B cell (primary cell): ENCODE measurements around the gene CFAP54. TPM values are rescaled to one million over a fixed set of nuclear protein-coding genes. Genes with fewer than 3 reads are reported as not detected.

Experiments used
- ATAC-seq: fragments of 200-7000 bp; cut with Tn5 transposase; one replicate; pipeline ENCODE4 v1.10.0; 2021; ENCODE audit warnings: low read depth, mild to moderate bottlenecking, moderate number of reproducible peaks, moderate library complexity
- CTCF ChIA-PET: fragments of 350-600 bp; sonication (Branson Sonifier 250); formaldehyde crosslinking; loops from one replicate; lab custom pipeline; 2021; ENCODE audit warnings: antibody characterized with exemption, inconsistent platforms; lab: Charles Lee
- POLR2A ChIA-PET: fragments of 350-600 bp; sonication (Branson Sonifier 250); formaldehyde crosslinking; loops from one replicate; lab custom pipeline; 2021; ENCODE audit warnings: antibody characterized with exemption; lab: Charles Lee
- DNase-seq: peaks from one replicate; pipeline ENCODE4 v3.0.0; 2013
- H2AFZ ChIP-seq: 2 replicates; pipeline ENCODE4 v1.6.1; 2012; ENCODE audit warnings: mild to moderate bottlenecking, low read depth, low read length; ENCODE audit not compliant: insufficient read depth, poor library complexity, severe bottlenecking
- H3K27ac ChIP-seq, 2 donors: 1 replicate in 1 of 2; 2 replicates in 1 of 2; pipeline ENCODE4 v1.5.1; 2012 to 2013; ENCODE audit warnings: low read length in 2 of 2, mild to moderate bottlenecking in 2 of 2, moderate library complexity in 1 of 2
- H3K27me3 ChIP-seq, 4 experiments: fragments of 200-600 bp in 1 of 4; sonication (generic) in 1 of 4; replicated peaks in 1 of 4; 1 replicate in 2 of 4; 2 replicates in 2 of 4; pipeline versions ENCODE4 v1.6.1 to v1.7.0; 2013 to 2016; ENCODE audit warnings: low read length in 3 of 4, mild to moderate bottlenecking in 2 of 4, mixed read lengths in 1 of 4, moderate library complexity in 1 of 4; ENCODE audit not compliant: insufficient read depth in 4 of 4, control insufficient read depth in 3 of 4; ENCODE audit errors: control extremely low read depth in 1 of 4
- H3K36me3 ChIP-seq, 2 experiments: replicated peaks in 1 of 2; 1 replicate in 1 of 2; 2 replicates in 1 of 2; pipeline versions ENCODE4 v1.6.1 to v1.7.1; 2013; ENCODE audit warnings: low read length in 1 of 2; ENCODE audit not compliant: insufficient read depth in 2 of 2, control insufficient read depth in 1 of 2; ENCODE audit errors: control extremely low read depth in 1 of 2, extremely low read depth in 1 of 2
- H3K4me1 ChIP-seq, 2 donors: fragments of 200-600 bp in 1 of 2; sonication (generic) in 1 of 2; 1 replicate in 1 of 2; 2 replicates in 1 of 2; pipeline versions ENCODE4 v1.5.1 to v1.6.1; 2013 to 2017; ENCODE audit warnings: low read length in 2 of 2; ENCODE audit not compliant: control insufficient read depth in 2 of 2, insufficient read depth in 2 of 2
- H3K4me2 ChIP-seq: replicated peaks from 2 replicates; pipeline ENCODE3; 2012; ENCODE audit warnings: mild to moderate bottlenecking, low read depth, low read length; ENCODE audit not compliant: poor library complexity, severe bottlenecking
- H3K4me3 ChIP-seq, 5 experiments: fragments of 200-600 bp in 1 of 5; sonication (generic) in 1 of 5; 1 replicate in 3 of 5; 2 replicates in 2 of 5; pipeline versions ENCODE4 v1.5.1 to v1.7.0; 2011 to 2016; ENCODE audit warnings: low read length in 4 of 5, mild to moderate bottlenecking in 4 of 5, low read depth in 2 of 5, control low read depth in 1 of 5, moderate library complexity in 1 of 5; ENCODE audit not compliant: insufficient read depth in 1 of 5; ENCODE audit errors: control extremely low read depth in 1 of 5, extremely low read depth in 1 of 5
- H3K79me2 ChIP-seq: fragments of 200-600 bp; sonication (generic); one replicate; pipeline ENCODE4 v1.6.0; 2016; ENCODE audit warnings: low read length; ENCODE audit not compliant: control insufficient read depth, insufficient read depth
- H3K9ac ChIP-seq: fragments of 200-600 bp; sonication (generic); 2 replicates; pipeline ENCODE4 v1.6.1; 2017; ENCODE audit warnings: mild to moderate bottlenecking, low read length, moderate library complexity
- H3K9me3 ChIP-seq, 3 donors: one replicate each; pipeline versions ENCODE4 v1.6.1 to v1.7.1; 2013; ENCODE audit warnings: low read length in 2 of 3; ENCODE audit not compliant: control insufficient read depth in 2 of 3, insufficient read depth in 1 of 3; ENCODE audit errors: control extremely low read depth in 1 of 3
- H4K20me1 ChIP-seq: 2 replicates; pipeline ENCODE4 v1.6.0; 2012; ENCODE audit warnings: mild to moderate bottlenecking, low read length; ENCODE audit not compliant: insufficient read depth, control insufficient read depth, poor library complexity, severe bottlenecking
- H3K27ac Mint-ChIP-seq: one replicate; pipeline ENCODE4 v1.8.0; 2021; ENCODE audit warnings: mixed read lengths
- H3K27me3 Mint-ChIP-seq: one replicate; pipeline ENCODE4 v1.8.0; 2021; ENCODE audit warnings: mixed read lengths
- H3K4me1 Mint-ChIP-seq: one replicate; pipeline ENCODE4 v1.8.0; 2021; ENCODE audit warnings: mixed read lengths
- H3K4me3 Mint-ChIP-seq: one replicate; pipeline ENCODE4 v1.8.0; 2021; ENCODE audit warnings: mixed read lengths
- H3K9me3 Mint-ChIP-seq: one replicate; pipeline ENCODE4 v1.8.0; 2022; ENCODE audit warnings: mixed read lengths; ENCODE audit not compliant: insufficient read depth
- EZH2 ChIP-seq: IDR thresholded peaks from 2 replicates; pipeline ENCODE4 v1.6.1; 2012; ENCODE audit warnings: borderline replicate concordance, low read depth, mild to moderate bottlenecking, moderate library complexity, low read length; ENCODE audit not compliant: insufficient read depth, poor library complexity, severe bottlenecking
- WGBS: methylation state at CpG from one replicate; pipeline ENCODE4 v1.1.5; 2013; ENCODE audit warnings: missing lambda C conversion rate; ENCODE audit not compliant: insufficient coverage; 5-methylcytosine and 5-hydroxymethylcytosine counted together
- intact Hi-C: fragments of 100-400 bp; cut with micrococcal nuclease; formaldehyde crosslinking; loops from one replicate; pipeline ENCODE4 v1.10.0; 2022
- polyA plus RNA-seq: library from polyadenylated mRNA; depleted of rRNA; stranded (reverse); fragments of >200 nt; gene quantifications from 2 replicates; pipeline ENCODE4 v1.2.3, GENCODE V29; 2012
- total RNA-seq, 2 donors: library from RNA; stranded (reverse); fragments of 120-200 nt in 1 of 2; gene quantifications; 1 replicate in 1 of 2; 2 replicates in 1 of 2; pipeline versions ENCODE4 v1.2.3 to v1.2.4, GENCODE V29; 2013 to 2022
- TF ChIP-seq, protein P1 (sequence below): fragments of 200-600 bp; IDR thresholded peaks from one replicate; pipeline ENCODE4 v1.8.0; 2022; ENCODE audit warnings: antibody characterized with exemption, mild to moderate bottlenecking

The CFAP54 gene
- total and polyA plus RNA-seq, 2 donors (not counting 1 experiment from before 2014, with no cell fraction given) = 0.12 to 0.76 TPM

DNA sequence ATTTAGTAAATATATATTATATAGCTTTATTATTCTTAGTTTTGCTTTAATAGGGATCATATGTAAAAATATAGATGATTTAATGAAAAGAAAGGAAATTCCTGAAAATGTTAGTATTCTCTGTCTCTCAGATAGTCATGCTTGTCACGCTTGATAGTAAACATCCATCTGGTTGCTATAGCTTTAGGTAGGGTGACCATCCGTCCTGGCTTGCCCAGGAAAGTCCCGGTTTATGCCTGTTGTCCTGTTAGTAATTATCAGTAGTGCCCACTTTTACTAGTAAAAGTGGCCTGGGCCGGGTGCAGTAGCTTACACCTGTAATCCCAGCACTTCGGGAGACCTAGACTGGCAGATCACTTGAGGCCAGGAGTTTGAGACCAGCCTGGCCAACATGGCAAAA, 23.8 kb downstream of the CFAP54 start:
- Histone ChIP-seq H2AFZ (no peak overlapping the region), H3K4me3 (no peak overlapping the region), H3K36me3 (no peaks in the 10 kb centered on the region), H4K20me1 (no peaks in the 10 kb centered on the region), H3K9ac (no peak overlapping the region), H3K4me2 (no peak overlapping the region), H3K27ac (no peak overlapping the region), H3K4me1 (peaks cover 14 to 16% of the 10 kb centered on the region in 2 donors), H3K79me2 (no peaks in the 10 kb centered on the region), H3K9me3 (no peaks in the 10 kb centered on the region), H3K27me3 (no peaks in the 10 kb centered on the region)
- Mint-ChIP-seq H3K27me3 (no peaks in the 10 kb centered on the region), H3K9me3 (no peaks in the 10 kb centered on the region), H3K4me1 (peaks cover 21% of the 10 kb centered on the region), H3K27ac (peak overlapping the region; percentile 43), H3K4me3 (no peak overlapping the region)
- intact Hi-C loops = loop anchor here (10.0 kb wide), 1 partner anchor 238 kb away; no protein-coding TSS in a partner anchor
- POLR2A ChIA-PET = no interaction called here
- CTCF ChIA-PET = interaction anchor here (0.8 to 5.9 kb wide), 4 partner anchors 22 to 298 kb away, joined by 4 to 55 read pairs (median 14); partner anchors contain the start of genes CDK17 and CFAP54
- ATAC-seq (no peak), DNase-seq (no peak)
- WGBS = 94% methylated on average over 4 of the region's 5 CpGs
- TF ChIP-seq EZH2 = no peak
- TF ChIP-seq, protein P1, sequence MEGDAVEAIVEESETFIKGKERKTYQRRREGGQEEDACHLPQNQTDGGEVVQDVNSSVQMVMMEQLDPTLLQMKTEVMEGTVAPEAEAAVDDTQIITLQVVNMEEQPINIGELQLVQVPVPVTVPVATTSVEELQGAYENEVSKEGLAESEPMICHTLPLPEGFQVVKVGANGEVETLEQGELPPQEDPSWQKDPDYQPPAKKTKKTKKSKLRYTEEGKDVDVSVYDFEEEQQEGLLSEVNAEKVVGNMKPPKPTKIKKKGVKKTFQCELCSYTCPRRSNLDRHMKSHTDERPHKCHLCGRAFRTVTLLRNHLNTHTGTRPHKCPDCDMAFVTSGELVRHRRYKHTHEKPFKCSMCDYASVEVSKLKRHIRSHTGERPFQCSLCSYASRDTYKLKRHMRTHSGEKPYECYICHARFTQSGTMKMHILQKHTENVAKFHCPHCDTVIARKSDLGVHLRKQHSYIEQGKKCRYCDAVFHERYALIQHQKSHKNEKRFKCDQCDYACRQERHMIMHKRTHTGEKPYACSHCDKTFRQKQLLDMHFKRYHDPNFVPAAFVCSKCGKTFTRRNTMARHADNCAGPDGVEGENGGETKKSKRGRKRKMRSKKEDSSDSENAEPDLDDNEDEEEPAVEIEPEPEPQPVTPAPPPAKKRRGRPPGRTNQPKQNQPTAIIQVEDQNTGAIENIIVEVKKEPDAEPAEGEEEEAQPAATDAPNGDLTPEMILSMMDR = no peak

DNA sequence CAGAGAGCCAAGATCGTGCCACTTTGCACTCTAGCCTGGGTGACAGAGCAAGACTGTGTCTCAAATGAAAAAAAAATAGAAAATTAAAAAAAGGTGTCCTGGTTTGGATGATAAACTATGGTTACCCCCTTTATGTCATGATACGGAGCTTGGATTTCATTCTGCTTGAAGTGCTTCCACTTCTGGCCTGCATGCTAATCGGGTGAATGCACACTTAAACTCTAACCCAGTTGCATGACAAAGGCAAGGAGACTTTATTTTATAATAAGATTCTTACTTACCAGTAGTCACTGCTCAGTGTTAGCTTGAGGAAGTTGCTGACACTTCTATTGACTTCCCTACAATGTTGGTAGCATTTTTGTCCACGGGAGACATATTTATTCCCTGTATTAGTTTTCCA, 24.3 kb downstream of the CFAP54 start:
- Histone ChIP-seq H3K79me2 (no peaks in the 10 kb centered on the region), H3K9me3 (no peaks in the 10 kb centered on the region), H3K9ac (no peak overlapping the region), H3K4me3 (no peak overlapping the region), H3K4me2 (peak overlapping the region; percentile 29), H3K27ac (peak overlapping the region; percentile 29 to 56), H4K20me1 (no peaks in the 10 kb centered on the region), H2AFZ (no peak overlapping the region), H3K27me3 (no peaks in the 10 kb centered on the region), H3K4me1 (peaks cover 14 to 16% of the 10 kb centered on the region in 2 donors), H3K36me3 (no peaks in the 10 kb centered on the region)
- TF ChIP-seq, protein P1 = no peak
- no peak for TF ChIP-seq EZH2
- POLR2A ChIA-PET = interaction anchor here (0.7 kb wide), 1 partner anchor 304 kb away, joined by 4 read pairs; no protein-coding TSS in a partner anchor
- CTCF ChIA-PET = interaction anchor here (0.8 to 5.9 kb wide), 5 partner anchors 10 to 298 kb away, joined by 4 to 55 read pairs (median 9); partner anchors contain the start of genes CDK17 and CFAP54
- Mint-ChIP-seq H3K4me3 (no peak overlapping the region), H3K27ac (peak overlapping the region; percentile 74), H3K4me1 (peaks cover 21% of the 10 kb centered on the region), H3K9me3 (no peaks in the 10 kb centered on the region), H3K27me3 (no peaks in the 10 kb centered on the region)
- ATAC-seq = no peak
- intact Hi-C loops = loop anchor here (10.0 kb wide), 1 partner anchor 239 kb away; no protein-coding TSS in a partner anchor
- DNase-seq = no peak
- whole genome bisulfite sequencing = 93% methylated on average over 2 of the region's 4 CpGs
